Measurements from ENCODE around the gene RMDN2.
"Not testable (repeated sequence)": the region's sequence is repeated elsewhere in the genome, so short reads cannot be mapped to it uniquely, and the experiment has no call there.

The RMDN2 gene

GRCh38 chr2:37898448-37898847 lies 26.6 kb upstream of the RMDN2 start:
- DNase-seq: no peak

- no peak for DNase-seq
Measured at GRCh38 chr2:37902991-37903390, 22.1 kb upstream of the RMDN2 start.

- no peak for DNase-seq
Measured at GRCh38 chr2:37904425-37904824, 20.7 kb upstream of the RMDN2 start.

GRCh38 chr2:37904993-37905392 lies 20.1 kb upstream of the RMDN2 start:
- DNase-seq: no peak

GRCh38 chr2:37906131-37906530 lies 19.0 kb upstream of the RMDN2 start:
- DNase-seq: no peak

- no peak for DNase-seq
Measured at GRCh38 chr2:37907501-37908225, 17.4 kb upstream of the RMDN2 start.

- no peak for DNase-seq
Measured at GRCh38 chr2:37911296-37911873, 13.7 kb upstream of the RMDN2 start.

- DNase-seq: no peak
Measured at GRCh38 chr2:37912056-37912455, 13.0 kb upstream of the RMDN2 start.

GRCh38 chr2:37912616-37913015 lies 12.5 kb upstream of the RMDN2 start:
- DNase-seq: no peak

- DNase-seq: no peak
Measured at GRCh38 chr2:37914340-37914739, 10.7 kb upstream of the RMDN2 start.

GRCh38 chr2:37915773-37916172 lies 9.3 kb upstream of the RMDN2 start:
- DNase-seq: no peak

GRCh38 chr2:37916512-37917082 lies 8.5 kb upstream of the RMDN2 start:
- DNase-seq: no peak

- DNase-seq: no peak
Measured at GRCh38 chr2:37917281-37918228, 7.5 kb upstream of the RMDN2 start.

GRCh38 chr2:37918742-37919186 lies 6.3 kb upstream of the RMDN2 start:
- no peak for DNase-seq

- no peak for DNase-seq
Measured at GRCh38 chr2:37919631-37920032, 5.5 kb upstream of the RMDN2 start.

GRCh38 chr2:37920570-37920969 lies 4.5 kb upstream of the RMDN2 start:
- DNase-seq: no peak

GRCh38 chr2:37921781-37922180 lies 3.3 kb upstream of the RMDN2 start:
- DNase-seq: no peak

- no peak for DNase-seq
Measured at GRCh38 chr2:37923308-37924055, 1.6 kb upstream of the RMDN2 start.

GRCh38 chr2:37926635-37927034 lies 1.5 kb downstream of the RMDN2 start:
- DNase-seq: no peak

GRCh38 chr2:37928377-37928776 lies 3.3 kb downstream of the RMDN2 start:
- DNase-seq: no peak

GRCh38 chr2:37930392-37930791 lies 5.3 kb downstream of the RMDN2 start:
- not testable (repeated sequence) for DNase-seq

- DNase-seq: not testable (repeated sequence)
Measured at GRCh38 chr2:37932873-37933272, 7.8 kb downstream of the RMDN2 start.
